ENCODE results near the gene CRIM1.

GRCh38 chr2:36420569-36421181 is 65.1 kb downstream of the CRIM1 start:
- TF ChIP-seq, protein P1, sequence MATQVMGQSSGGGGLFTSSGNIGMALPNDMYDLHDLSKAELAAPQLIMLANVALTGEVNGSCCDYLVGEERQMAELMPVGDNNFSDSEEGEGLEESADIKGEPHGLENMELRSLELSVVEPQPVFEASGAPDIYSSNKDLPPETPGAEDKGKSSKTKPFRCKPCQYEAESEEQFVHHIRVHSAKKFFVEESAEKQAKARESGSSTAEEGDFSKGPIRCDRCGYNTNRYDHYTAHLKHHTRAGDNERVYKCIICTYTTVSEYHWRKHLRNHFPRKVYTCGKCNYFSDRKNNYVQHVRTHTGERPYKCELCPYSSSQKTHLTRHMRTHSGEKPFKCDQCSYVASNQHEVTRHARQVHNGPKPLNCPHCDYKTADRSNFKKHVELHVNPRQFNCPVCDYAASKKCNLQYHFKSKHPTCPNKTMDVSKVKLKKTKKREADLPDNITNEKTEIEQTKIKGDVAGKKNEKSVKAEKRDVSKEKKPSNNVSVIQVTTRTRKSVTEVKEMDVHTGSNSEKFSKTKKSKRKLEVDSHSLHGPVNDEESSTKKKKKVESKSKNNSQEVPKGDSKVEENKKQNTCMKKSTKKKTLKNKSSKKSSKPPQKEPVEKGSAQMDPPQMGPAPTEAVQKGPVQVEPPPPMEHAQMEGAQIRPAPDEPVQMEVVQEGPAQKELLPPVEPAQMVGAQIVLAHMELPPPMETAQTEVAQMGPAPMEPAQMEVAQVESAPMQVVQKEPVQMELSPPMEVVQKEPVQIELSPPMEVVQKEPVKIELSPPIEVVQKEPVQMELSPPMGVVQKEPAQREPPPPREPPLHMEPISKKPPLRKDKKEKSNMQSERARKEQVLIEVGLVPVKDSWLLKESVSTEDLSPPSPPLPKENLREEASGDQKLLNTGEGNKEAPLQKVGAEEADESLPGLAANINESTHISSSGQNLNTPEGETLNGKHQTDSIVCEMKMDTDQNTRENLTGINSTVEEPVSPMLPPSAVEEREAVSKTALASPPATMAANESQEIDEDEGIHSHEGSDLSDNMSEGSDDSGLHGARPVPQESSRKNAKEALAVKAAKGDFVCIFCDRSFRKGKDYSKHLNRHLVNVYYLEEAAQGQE (IDR thresholded peaks at IDR 0.05; ENCODE audit: unreplicated experiment) = no peak
- no peak for TF ChIP-seq POLR2AphosphoS5 (IDR thresholded peaks at IDR 0.05; ENCODE audit: low read depth)
- TF ChIP-seq CTCF (conservative IDR thresholded peaks at IDR 0.05; ENCODE audit: low read depth in 2 of 2) = no peak
- TF ChIP-seq EZH2 (IDR thresholded peaks at IDR 0.05; ENCODE audit: low read depth, unreplicated experiment) = no peak
